IPS-18a (cell line): ENCODE measurements around the gene HARBI1.
"Not testable (repeated sequence)": the region's sequence is repeated elsewhere in the genome, so short reads cannot be mapped to it uniquely, and the experiment has no call there.

ENCODE experiments used
- H3K27ac ChIP-seq: one replicate; pipeline ENCODE4 v1.5.1; 2013; ENCODE audit warnings: low read length
- H3K27me3 ChIP-seq: one replicate; pipeline ENCODE4 v1.6.1; 2013; ENCODE audit warnings: mild to moderate bottlenecking, low read length; ENCODE audit not compliant: control insufficient read depth, insufficient read depth
- H3K36me3 ChIP-seq: one replicate; pipeline ENCODE4 v1.6.1; 2013; ENCODE audit warnings: low read depth, low read length; ENCODE audit not compliant: control insufficient read depth
- H3K4me1 ChIP-seq: one replicate; pipeline ENCODE4 v1.6.1; 2013; ENCODE audit warnings: low read depth, low read length; ENCODE audit not compliant: control insufficient read depth
- H3K4me3 ChIP-seq: one replicate; pipeline ENCODE4 v1.5.1; 2013; ENCODE audit warnings: low read length
- H3K9ac ChIP-seq: one replicate; pipeline ENCODE4 v1.6.1; 2013; ENCODE audit warnings: mild to moderate bottlenecking, low read length, moderate library complexity
- H3K9me3 ChIP-seq: one replicate; pipeline ENCODE4 v1.6.1; 2013; ENCODE audit warnings: low read depth, low read length; ENCODE audit not compliant: control insufficient read depth

The HARBI1 gene

DNA sequence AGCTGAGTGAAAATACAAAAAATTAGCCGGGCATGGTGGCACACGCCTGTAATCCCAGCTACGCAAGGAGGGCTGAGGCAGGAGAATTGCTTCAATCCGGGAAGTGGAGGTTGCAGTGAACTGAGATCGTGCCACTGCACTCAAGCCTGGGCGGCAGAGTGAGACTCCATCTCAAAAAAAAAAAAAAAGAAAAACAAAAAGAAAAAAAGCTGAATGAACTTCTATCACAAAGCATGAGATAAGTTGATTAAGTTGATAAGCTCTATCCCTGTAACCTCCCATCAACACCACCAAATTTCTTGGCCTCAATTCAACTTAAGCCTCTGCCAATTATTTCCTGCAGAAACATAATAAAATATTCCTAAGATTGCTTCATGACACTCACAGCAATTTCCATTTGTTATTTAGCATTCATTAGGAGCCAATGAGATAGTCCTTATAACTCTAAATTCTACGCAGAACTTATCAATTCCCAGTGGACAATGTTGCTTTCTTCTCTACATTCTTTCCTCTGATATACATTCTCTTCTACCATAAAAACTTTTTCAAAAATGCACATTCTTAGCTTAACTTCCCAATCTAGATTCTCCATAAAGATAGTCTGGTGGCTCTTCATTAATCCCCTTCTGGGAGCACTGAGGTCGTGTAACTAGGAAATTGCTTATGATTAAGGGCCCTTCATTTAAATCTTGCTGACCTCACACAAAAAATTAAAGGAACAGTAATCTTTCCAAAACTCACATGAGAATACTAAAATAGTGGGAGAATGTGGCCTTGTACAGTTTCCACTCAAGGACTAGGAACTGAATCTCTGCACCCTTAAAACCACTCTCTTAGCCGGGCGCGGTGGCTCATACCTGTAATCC, 26.1 kb downstream of the HARBI1 start:
- Histone ChIP-seq H3K9me3 (no peaks in the 10 kb centered on the region), H3K36me3 (no peaks in the 10 kb centered on the region), H3K9ac (no peak overlapping the region), H3K27me3 (no peaks in the 10 kb centered on the region), H3K4me1 (peaks cover 10% of the 10 kb centered on the region), H3K27ac (no peak overlapping the region), H3K4me3 (no peak overlapping the region)

- H3K27me3 ChIP-seq = no peaks in the 10 kb centered on the region
- no peak overlapping the region for H3K4me3 ChIP-seq
- H3K36me3 ChIP-seq = no peaks in the 10 kb centered on the region
- H3K4me1 ChIP-seq = peaks cover 6% of the 10 kb centered on the region
- H3K9me3 ChIP-seq = no peaks in the 10 kb centered on the region
- no peak overlapping the region for H3K27ac ChIP-seq
- no peak overlapping the region for H3K9ac ChIP-seq
Measured at GRCh38 chr11:46588915-46589314, 28.1 kb downstream of the HARBI1 start.

DNA sequence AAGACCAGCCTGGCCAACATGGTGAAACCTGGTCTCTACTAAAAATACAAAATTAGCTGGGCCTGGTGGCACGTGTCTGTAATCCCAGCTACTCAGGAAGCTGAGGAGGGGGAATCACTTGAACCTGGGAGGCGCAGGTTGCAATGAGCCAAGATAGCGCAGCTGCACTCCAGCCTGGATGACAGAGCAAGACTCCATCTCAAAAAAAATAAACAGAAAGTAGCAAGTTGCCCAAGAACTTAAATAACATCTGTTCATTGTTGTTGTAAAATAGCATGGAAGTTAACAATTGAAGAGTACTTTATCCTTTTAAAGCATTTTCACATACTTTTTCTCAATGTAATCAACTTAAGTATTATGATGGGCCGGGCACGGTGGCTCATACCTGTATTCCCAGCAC, 28.9 kb downstream of the HARBI1 start:
- Histone ChIP-seq H3K27ac (no peak overlapping the region), H3K4me1 (peaks cover 5% of the 10 kb centered on the region), H3K4me3 (no peak overlapping the region), H3K36me3 (no peaks in the 10 kb centered on the region), H3K9ac (no peak overlapping the region), H3K9me3 (no peaks in the 10 kb centered on the region), H3K27me3 (no peaks in the 10 kb centered on the region)

DNA sequence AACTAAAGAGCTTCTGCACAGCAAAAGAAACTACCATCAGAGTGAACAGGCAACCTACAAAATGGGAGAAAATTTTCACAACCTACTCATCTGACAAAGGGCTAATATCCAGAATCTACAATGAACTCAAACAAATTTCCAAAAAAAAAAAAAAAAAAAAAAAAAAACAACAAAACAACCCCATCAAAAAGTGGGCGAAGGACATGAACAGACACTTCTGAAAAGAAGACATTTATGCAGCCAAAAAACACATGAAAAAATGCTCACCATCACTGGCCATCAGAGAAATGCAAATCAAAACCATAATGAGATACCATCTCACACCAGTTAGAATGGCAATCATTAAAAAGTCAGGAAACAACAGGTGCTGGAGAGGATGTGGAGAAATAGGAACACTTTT, 33.5 kb downstream of the HARBI1 start:
- not testable (repeated sequence) for H3K9me3 ChIP-seq, H3K27ac ChIP-seq, H3K9ac ChIP-seq, H3K4me3 ChIP-seq, H3K27me3 ChIP-seq, H3K36me3 ChIP-seq, H3K4me1 ChIP-seq

GRCh38 chr11:46582588-46582987, 34.4 kb downstream of the HARBI1 start:
- Histone ChIP-seq H3K36me3 (no peaks in the 10 kb centered on the region), H3K9ac (no peak overlapping the region), H3K27me3 (no peaks in the 10 kb centered on the region), H3K4me3 (no peak overlapping the region), H3K27ac (no peak overlapping the region), H3K9me3 (no peaks in the 10 kb centered on the region), H3K4me1 (no peaks in the 10 kb centered on the region)

DNA sequence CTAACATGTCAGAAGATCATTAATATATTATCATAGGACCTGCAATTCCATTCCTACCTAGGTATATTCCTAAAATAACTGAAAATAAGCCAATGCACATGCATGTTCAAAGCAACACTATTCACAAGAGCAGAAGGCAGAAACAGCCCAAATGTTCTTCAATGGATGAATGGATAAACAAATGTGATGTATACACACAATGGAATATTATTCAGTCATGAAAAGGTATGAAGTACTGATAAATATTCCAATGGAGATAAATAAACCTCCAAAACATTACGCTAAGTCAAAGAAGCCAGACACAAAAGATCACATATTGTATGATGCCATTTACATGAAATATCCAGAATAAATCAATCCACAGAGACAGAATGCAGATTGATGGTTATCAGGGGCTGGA, 40.0 kb downstream of the HARBI1 start:
- Histone ChIP-seq H3K36me3 (no peaks in the 10 kb centered on the region), H3K9ac (no peak overlapping the region), H3K9me3 (no peaks in the 10 kb centered on the region), H3K27me3 (no peaks in the 10 kb centered on the region), H3K4me3 (no peak overlapping the region), H3K4me1 (no peaks in the 10 kb centered on the region), H3K27ac (no peak overlapping the region)

DNA sequence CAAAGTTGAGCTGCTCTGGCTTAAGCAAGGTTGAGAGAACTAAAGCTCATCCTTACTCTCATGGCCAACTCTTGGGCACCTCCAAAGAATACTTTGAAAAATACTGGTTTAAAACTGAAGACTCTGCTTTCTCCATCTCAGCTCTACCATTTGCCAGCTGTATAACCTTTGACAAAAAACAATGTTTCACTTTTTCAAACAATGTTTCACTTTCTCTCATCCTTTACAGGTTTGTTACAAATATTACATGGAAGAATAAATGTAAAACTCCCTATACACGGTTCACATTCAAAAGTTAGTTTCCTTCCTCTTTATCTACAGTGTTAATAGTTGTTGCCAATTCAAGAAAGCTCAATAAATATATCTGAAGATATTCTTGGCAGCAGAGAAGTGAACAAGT, 42.4 kb downstream of the HARBI1 start:
- Histone ChIP-seq H3K9ac (no peak overlapping the region), H3K27ac (no peak overlapping the region), H3K4me1 (no peaks in the 10 kb centered on the region), H3K4me3 (no peak overlapping the region), H3K36me3 (no peaks in the 10 kb centered on the region), H3K9me3 (no peaks in the 10 kb centered on the region), H3K27me3 (no peaks in the 10 kb centered on the region)

GRCh38 chr11:46570790-46571398, 46.1 kb downstream of the HARBI1 start:
- Histone ChIP-seq H3K36me3 (no peaks in the 10 kb centered on the region), H3K9me3 (no peaks in the 10 kb centered on the region), H3K4me1 (no peaks in the 10 kb centered on the region), H3K27me3 (no peaks in the 10 kb centered on the region), H3K27ac (no peak overlapping the region), H3K9ac (no peak overlapping the region), H3K4me3 (no peak overlapping the region)

- no peaks in the 10 kb centered on the region for H3K27me3 ChIP-seq
- no peak overlapping the region for H3K27ac ChIP-seq
- no peak overlapping the region for H3K9ac ChIP-seq
- H3K4me1 ChIP-seq = no peaks in the 10 kb centered on the region
- H3K9me3 ChIP-seq = no peaks in the 10 kb centered on the region
- no peak overlapping the region for H3K4me3 ChIP-seq
- no peaks in the 10 kb centered on the region for H3K36me3 ChIP-seq
Measured at GRCh38 chr11:46565232-46565840, 51.7 kb downstream of the HARBI1 start.

DNA sequence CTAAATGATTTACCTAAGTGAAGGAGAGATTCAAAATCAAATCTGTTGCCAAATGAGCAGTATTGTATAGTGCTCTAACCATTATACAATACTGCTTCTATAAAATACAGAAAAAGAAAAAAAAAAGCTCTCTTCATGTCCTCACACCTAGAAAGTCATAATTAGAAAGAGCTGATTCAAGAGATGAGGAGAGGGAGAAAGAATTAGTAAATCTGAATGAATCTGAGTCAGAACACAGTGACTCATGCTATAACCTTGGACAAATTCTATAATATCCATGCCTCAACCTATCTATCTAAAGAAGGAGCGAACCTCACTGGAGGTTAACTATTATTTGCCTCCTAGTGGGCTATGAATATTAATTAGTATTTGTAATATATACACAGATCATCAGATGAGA, 52.6 kb downstream of the HARBI1 start:
- Histone ChIP-seq H3K4me1 (no peaks in the 10 kb centered on the region), H3K36me3 (no peaks in the 10 kb centered on the region), H3K4me3 (no peak overlapping the region), H3K9ac (no peak overlapping the region), H3K9me3 (no peaks in the 10 kb centered on the region), H3K27me3 (no peaks in the 10 kb centered on the region), H3K27ac (no peak overlapping the region)

GRCh38 chr11:46562527-46562926, 54.5 kb downstream of the HARBI1 start:
- Histone ChIP-seq H3K9ac (no peak overlapping the region), H3K9me3 (no peaks in the 10 kb centered on the region), H3K27ac (no peak overlapping the region), H3K36me3 (no peaks in the 10 kb centered on the region), H3K27me3 (no peaks in the 10 kb centered on the region), H3K4me1 (no peaks in the 10 kb centered on the region), H3K4me3 (no peak overlapping the region)
